ENCODE data around the gene INMT.

Gene INMT

DNA sequence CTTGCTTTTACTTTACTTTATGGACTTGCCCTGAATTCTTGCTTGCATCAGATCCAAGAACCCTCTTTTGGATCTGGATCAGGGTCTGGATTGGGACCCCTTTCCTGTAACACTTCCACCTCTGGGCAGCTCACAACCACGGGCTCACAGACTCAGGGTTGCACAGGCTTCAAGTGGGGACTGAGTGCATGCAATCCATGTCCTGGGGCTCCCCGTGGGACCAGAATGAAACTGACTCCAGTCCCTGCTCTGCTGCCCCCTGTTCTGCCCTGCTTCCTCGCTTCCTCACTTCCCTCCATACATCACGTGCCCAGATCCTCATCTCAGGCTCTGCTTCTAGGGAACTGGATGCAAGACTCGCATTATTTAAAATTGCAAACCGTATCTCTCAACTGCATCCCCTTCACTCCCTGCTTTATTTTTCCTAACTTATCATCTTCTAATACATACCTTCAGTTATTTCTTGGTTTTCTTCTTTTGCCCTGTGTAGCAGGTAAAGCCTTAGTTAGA, 23.3 kb upstream of the INMT start:
- no peak for DNase-seq

DNA sequence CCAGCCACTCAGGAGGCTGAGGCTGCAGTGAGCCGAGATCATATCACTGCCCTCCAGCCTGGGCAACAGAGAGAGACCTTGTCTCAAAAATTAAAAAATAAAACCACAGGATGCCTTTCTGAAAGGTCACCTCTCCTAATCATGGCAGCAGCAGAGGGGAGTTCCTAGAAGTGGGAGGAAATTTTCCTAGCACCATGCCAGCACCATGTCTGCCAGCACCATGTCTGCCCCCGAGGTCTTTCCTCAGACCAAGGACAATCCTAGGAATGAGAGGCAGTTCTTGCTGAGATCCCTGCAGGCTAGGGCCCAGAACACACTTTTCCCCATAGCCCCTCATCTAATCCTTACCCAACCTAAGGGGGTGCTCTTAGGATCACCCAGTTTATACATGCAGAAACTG, 22.3 kb upstream of the INMT start:
- DNase-seq: no peak

DNA sequence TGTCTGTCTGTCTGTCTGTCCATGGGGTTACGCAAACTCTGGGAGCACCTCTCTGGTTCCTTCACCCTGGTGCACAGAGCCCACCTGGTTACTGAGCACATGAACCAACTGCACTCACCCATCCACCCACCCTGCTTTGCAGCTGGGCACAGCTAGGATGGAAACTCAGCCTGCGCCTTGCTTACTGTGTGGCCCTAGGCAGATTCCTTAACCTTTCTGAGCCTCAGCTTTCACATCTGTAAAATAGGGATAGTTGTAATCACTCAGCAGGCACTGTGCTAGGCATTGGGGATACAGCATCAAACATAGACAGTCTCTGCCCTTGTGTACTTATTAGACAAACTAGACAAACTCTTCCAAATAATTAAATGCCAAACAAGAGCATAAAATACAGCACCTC, 21.8 kb upstream of the INMT start:
- DNase-seq: no peak

DNA sequence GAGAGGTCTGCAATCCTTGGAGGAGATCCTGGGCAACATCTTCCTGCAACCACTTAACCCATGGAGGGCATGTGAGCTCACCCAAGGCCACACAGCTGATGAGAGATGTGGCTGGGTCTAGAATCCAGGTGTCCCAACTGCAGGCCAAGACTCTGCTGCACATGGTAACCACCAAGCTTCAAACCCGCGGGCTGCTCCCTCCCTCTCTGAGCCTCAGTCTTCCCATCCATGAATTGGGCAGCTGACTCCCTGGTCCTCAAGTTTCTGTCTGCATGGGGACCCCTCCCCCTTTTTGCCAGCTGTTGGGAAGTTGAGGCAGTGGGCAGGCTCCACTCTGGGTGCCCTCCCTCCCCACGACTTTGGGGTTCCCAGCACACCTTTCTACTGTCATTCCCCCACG, 20.9 kb upstream of the INMT start:
- DNase-seq: no peak

DNA sequence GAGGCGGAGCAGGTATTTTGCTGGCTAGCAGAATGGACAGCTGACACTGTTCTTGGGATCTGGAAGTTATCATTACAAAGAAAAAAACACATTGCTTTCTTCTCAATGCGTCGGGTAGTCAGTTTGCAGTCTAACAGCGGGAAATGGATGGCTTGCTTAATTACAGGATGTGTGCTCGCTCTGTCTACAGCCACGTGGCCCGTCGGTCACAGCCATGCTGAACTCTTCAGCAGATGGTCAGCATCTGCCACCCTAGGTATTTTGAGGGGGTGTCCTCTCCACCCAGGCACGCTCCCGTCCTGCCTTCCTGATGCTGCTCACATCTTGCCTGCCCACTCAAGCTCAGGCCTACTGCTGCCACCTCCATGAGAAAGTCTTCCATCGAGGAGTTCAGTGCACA, 20.4 kb upstream of the INMT start:
- DNase-seq: no peak

- no peak for DNase-seq
Measured at GRCh38 chr7:30732606-30733005, 19.3 kb upstream of the INMT start.

DNA sequence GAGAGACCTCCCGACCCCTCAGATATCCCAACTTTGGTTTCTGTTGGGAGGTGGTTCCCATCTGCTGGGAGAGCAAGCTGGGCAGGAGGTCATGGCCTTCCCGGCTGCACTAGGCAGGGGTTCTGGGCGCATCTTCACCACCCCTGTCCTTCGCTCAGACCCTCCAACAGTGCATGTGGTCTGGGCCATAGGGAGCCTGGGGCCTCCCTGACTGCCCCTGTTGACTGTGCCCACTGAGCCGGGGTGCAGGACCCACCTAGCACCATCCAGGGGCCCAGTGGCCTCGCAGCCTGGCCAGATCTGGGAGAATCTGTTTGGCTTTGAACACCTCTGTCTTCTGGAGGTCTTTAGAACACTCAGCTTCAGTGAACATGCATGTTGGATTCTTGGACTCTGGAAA, 18.7 kb upstream of the INMT start:
- DNase-seq: no peak

GRCh38 chr7:30733691-30734090, 18.2 kb upstream of the INMT start:
- DNase-seq: no peak

DNA sequence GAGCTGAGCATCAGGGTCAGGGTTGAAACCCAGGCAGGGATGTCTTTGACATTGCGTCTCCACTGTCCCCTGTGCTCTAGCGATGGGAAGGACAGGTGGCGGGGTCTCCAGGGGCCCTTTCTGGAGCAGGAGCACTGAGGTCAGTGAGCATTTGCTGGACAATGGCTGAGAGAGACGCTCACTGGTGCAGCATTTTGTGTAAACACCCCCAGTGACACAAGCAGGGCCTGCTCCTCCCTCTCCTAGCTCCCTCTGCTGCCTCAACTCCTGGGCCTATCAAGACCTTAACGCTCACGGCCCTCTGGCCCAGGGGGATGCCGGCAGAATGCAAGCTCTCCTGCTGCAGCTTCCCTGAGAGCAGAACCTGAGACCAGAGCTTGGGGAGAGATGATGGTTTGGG, 17.4 kb upstream of the INMT start:
- DNase-seq: no peak

DNA sequence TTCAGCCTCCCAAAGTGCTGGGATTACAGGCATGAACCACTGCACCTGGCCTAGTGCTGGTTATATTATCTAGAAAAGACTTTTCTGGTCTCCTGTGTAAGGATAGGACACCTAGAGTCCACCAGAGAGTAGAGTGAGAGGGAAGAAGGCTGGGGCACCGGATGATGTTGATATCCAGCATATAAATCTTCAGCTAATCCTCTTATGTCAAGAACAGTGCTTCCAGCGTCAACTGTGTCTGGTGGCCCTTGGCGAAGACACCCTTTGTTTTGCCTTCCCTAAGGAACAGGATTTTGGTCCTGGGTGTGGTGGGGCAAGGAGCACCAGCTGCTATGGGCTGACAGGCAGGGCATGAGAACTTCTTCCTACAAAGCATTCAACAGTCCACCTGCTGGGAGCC, 16.3 kb upstream of the INMT start:
- no peak for DNase-seq

- DNase-seq: no peak
Measured at GRCh38 chr7:30736291-30736690, 15.6 kb upstream of the INMT start.

DNA sequence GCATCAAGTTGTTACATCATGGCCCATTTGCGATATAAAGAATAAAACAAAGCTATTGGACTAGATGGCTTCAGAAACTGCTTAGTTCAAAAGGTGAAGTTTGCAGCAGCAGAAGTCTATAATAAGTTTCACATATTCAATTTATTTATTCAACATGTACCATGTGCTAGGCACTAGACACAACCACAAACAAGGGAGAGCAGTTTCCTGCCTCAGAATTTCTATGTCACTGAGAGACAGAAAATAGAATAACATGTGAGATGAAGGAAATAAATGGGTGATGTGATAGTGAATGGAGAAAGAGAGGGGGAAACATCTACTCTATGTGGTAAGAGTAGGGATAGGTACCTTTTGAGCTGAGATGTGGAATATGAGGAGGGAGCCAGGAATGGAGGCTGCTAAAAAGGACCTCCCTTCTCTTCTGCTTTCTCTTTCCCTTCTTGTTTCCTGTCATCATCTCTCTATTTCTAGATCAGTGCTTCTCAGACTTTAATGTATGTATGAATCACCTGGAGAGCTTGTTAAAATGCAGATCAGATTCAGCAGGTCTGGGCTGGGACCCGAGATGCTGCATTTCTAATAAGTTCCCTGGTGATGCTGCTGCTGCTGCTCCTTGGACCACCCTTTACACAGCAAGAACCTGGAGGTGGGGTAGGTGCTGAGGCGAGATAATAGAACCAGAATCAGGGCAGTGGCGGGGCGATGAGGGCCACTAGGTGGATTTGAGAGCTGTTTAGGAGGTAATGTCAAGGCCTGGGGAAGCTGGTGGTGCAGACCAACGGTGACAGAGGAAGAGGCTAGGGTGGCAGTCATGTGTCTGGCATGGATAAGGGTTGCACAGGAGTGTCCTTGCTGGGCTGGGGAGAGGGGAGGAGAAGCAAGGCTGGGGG, 13.7 kb upstream of the INMT start:
- DNase-seq: peak; percentile 15

- no peak for DNase-seq
Measured at GRCh38 chr7:30739691-30740090, 12.2 kb upstream of the INMT start.

DNA sequence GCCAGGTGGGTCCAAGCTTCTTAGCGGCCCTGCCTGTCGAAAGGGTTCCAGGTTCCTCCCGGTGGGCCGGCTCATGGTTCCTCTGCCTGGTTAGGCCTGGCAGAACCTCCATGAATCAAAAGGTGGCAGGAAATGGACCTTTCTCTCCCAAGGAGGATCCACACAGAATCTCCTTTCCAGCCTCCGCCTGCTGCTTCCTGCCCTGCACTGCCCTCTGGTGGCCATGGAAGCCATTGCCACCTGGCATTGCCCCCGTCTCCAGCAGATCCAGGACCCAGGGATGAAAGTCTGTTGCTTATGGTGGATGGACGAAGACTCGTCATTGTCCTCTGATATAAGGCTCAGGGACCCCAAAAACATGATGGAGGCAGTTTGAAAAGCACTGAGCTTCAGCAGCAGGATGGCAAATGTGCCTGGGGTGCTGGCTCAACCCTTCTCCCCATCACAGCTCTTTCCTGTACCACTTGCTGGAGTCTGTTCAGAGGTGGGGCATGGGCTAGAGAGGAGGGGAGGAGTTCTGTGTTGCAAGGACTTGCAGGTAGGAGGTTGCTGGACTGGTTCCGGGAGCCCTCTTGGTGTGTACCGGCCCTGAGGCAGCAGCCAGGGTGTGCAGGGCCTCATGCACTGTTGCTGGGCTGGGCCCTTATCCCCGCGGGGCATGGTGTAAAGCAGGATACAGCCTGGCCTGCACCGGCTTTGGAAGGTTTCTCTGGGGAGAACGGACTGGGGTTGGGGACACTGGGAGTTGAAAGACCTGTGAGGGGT, 11.3 kb upstream of the INMT start:
- DNase-seq: peak; percentile 77

- DNase-seq: no peak
Measured at GRCh38 chr7:30741289-30741688, 10.6 kb upstream of the INMT start.

DNA sequence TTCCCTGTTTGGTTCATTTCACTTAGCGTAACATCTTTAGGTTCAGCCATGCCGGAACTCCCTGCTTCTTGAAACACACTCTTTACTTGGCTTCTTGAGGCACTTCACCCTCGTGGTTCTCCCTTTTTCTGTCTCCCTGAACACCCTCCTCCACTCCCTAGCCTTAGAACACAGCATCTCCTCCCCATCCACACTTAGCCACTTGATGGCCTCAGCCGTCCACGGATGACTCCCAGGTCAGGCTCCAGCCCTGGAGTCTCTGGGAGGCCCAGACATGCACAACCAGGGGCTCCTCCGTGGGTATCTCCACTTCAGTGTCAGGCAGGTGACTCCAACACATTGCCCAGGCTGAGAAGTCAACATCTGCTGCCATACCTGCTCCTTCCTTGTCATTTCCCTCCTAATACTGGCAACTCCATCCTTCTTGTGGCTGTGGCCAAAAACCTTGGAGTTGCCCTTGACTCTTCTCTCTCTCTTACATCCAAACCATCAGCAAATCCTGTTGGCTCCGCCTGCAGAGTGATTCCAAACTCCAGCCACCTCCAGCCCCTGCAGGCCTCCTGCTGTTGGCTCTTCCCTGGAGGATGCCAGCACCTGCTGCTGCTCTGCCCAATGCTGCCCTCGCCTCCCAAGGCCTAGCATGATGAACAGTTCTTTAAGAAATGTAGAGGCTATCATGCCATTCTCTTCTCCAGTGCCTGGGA, 8.4 kb upstream of the INMT start:
- no peak for DNase-seq

- peak; percentile 14 for DNase-seq
Measured at GRCh38 chr7:30744075-30744417, 7.9 kb upstream of the INMT start.

- no peak for DNase-seq
Measured at GRCh38 chr7:30745261-30745941, 6.5 kb upstream of the INMT start.

GRCh38 chr7:30750010-30750409, 1.9 kb upstream of the INMT start:
- no peak for DNase-seq

GRCh38 chr7:30750683-30751650, 968 bp upstream of the INMT start:
- no peak for DNase-seq

GRCh38 chr7:30752484-30752883, 549 bp downstream of the INMT start:
- no peak for DNase-seq

- DNase-seq: no peak
Measured at GRCh38 chr7:30752979-30753378, 1.0 kb downstream of the INMT start.

Measured in CD4-positive, alpha-beta T cell treated with Interleukin-10 for 1 hour (primary cell).